HG03025 (cell line): Measurements from ENCODE around the gene RBM4.
"Not testable (repeated sequence)": the region's sequence is repeated elsewhere in the genome, so short reads cannot be mapped to it uniquely, and the experiment has no call there.

Source experiments
- ATAC-seq: cut with Tn5 transposase; IDR thresholded peaks from one replicate; pipeline ENCODE4 v1.9.1; 2021; ENCODE audit warnings: mild to moderate bottlenecking, moderate library complexity; ENCODE audit not compliant: unreplicated experiment, low FRiP score

Gene RBM4, protein sequence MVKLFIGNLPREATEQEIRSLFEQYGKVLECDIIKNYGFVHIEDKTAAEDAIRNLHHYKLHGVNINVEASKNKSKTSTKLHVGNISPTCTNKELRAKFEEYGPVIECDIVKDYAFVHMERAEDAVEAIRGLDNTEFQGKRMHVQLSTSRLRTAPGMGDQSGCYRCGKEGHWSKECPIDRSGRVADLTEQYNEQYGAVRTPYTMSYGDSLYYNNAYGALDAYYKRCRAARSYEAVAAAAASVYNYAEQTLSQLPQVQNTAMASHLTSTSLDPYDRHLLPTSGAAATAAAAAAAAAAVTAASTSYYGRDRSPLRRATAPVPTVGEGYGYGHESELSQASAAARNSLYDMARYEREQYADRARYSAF

DNA sequence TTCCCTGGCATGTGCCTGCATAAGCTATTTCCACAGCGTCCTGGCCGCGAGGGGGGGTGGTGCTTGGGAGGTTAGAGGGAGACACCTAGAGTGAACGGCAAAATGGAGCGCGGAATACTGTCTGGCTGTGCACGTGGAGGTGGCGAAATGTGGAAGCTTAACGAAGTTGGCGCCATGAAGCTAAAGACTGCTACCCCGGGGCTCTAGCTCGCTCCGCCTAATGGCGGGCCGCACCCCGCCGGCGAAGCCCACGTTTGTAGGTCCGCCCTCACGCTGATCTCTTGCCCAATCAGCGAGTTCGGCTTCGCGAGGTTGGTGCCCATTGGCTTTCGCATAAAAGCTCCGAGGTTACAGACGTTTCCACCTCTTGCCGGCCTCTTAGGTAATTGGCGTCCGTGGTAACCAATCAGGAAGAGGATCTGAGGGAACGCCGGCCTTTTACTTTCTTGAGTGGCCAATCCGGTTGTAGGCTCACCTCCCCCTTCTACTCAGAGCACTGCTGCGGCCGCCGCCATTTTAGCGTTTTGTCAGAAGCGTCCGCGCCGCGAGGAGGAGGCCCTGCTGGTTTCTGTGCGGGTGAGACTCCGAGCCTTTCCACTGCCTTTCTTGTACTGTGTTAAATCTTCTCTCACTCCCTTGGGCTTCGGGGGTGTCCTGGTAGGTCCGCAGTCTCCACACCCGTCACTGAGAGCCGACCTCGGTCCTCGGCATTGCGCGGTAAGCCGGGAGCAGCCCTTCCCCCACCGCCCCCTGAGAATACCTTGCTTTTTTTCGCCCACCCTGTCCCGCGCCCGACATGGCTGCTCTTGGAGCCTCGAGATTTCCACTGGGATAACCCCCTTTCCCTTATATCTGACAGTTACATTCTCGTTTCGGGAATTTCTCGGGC lies at the start of gene RBM4:
Gene RBM4, plus strand, starts transcription at position 527 of the 889 bp plus-strand sequence. CDS start 1,009 bp downstream, outside the sequence.
- peak; percentile 93 for ATAC-seq

DNA sequence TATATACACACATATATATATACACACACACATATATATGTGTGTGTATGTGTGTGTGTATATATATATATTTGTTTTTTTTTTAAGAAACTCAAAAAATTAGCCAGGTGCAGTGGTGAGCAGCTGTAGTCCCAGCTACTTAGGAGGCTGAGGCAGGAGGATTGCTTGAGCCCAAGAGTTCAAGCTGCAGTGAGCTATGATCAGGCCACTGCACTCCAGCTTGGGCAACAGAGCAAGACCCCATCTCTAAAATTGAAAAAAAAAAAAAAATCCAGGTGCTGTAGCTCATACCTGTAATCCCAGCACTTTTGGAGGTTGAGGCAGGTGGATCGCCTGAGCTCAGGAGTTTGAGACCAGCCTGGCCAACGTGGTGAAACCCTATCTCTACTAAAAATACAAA lies 49.2 kb upstream of the RBM4 start:
- not testable (repeated sequence) for ATAC-seq

DNA sequence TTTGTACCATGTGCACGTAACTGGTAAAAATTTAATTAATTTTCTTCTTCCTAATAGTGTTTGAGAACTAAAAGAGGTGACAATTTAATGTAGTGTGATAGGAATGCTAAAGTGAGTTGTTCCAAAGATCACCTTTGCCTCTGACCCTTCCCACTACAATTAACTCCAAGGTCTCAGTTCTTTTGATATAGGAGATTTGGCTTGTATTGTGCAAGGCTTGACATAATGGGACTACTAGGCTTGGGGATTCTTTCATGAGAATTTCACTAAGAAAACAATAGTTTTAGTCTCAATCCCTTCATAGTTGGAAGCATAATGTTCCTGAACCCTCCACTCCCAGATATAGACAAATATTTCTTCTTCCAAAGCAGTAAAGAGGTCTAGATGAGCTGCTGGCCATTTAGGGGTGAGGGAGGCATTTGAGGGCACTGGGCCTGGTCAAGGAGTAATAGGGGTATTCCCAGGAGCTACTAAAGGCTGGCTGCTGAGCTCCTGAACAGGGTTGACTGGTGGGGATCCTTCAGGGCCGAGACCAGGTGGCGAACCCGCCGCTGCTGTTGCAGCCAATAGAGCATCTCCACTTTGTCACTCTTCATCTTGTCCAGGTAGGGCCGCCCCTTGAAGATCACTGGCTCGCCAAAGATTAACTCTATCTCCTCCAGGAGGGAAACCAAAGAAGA lies 48.4 kb upstream of the RBM4 start:
- ATAC-seq = no peak

DNA sequence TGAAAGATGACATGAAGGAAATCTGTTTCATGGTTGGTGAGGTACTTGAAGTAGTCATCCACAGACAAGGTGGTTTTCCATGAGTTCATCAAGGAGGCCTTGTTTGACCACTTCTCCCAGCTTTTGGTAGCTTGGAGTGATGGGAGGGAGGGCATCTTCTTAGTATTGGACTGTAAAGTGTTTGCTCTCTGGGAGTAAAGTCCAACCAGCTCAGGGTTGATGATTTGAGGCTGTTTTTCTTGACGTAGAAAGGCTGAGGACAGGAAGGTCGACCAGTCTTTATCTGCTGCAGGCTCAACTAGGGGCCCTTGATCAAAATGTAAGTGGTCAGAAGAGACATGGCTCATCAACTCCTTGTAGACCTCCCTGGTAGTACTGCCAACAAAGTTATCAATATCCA lies 47.3 kb upstream of the RBM4 start:
- no peak for ATAC-seq

DNA sequence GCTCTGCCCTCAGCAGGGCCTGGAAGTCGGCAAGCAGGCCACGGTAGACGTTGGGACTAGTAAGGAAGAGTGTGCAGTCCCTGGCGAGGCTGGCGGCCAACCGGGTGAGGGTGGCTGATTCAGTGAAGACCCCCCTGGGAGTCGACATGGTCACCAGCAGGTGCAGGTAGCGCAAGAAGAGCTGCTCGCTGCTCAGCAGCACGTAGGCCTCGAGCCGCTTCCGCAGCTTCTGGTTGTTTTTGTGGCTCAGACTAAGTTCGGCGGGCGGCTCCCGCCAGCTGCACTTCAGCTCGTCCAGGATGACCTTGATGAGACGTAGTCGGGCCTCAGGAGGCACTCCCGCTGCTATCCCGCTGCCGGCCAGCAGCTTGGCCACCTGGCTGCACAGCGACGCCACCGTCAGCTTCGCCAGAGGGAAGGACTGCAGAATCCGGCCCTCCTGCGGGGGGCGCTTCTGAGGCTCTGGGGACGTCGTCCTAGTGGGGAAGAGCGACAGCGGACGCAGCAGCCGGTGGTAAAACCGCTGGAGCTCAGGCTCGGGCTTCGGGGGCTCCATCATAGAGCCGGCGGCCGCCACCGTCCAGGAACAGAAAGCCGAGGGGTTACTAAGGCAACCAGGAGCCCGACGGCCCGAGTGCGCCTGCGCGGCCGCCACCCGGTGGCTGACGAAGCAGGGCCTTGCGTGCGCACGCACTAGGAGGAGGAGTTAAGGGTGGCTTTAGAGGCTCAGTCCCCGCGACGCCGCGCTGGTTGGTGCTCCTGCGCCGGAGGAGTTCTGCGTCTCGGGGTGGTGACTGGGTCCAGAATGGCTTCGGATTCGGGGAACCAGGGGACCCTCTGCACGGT lies 45.8 kb upstream of the RBM4 start, which contains the start of the genes CCDC87 and CCS:
Gene CCDC87, minus strand, starts transcription at position 607 of the 846 bp plus-strand sequence. Its CDS starts 48 bp downstream, at position 559.
Gene CCS, plus strand, starts transcription at position 729 of the 846 bp plus-strand sequence. Its CDS starts 77 bp downstream, at position 806.
- ATAC-seq = peak; percentile 74

DNA sequence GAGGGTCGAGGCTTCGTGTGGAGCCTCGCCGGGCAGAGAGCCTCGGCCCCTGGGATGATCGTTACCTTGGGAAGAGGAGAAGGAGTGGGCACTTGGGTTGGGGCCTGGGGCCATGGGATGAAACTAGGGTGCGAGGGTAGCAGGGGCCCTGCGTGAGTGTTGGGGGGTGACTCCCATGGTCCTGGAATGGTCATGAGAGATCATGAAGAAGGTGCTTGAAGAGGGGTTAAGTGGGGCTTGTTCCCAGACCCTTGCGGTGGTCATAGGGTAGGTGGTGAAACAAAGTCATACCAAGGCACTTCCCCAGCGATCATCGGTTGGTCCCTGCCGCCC lies 45.2 kb upstream of the RBM4 start:
- ATAC-seq = peak; percentile 12

DNA sequence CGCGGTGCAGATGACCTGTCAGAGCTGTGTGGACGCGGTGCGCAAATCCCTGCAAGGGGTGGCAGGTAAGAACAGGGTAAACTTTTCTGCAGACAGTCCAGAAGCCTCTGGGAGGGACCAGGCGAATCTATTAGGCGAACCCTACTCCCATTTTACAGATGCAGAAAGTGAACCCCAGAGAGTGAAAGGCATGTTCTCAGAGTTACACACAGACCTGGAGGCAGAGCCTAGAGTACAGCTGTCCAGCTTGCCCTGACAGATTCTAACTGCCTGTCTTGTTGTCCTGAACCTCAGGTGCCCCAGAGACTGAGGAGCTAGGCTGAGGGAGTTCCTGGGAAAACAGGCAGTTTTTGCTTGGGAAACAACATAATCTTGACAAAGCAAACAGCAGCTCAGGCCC lies 44.9 kb upstream of the RBM4 start:
- no peak for ATAC-seq

DNA sequence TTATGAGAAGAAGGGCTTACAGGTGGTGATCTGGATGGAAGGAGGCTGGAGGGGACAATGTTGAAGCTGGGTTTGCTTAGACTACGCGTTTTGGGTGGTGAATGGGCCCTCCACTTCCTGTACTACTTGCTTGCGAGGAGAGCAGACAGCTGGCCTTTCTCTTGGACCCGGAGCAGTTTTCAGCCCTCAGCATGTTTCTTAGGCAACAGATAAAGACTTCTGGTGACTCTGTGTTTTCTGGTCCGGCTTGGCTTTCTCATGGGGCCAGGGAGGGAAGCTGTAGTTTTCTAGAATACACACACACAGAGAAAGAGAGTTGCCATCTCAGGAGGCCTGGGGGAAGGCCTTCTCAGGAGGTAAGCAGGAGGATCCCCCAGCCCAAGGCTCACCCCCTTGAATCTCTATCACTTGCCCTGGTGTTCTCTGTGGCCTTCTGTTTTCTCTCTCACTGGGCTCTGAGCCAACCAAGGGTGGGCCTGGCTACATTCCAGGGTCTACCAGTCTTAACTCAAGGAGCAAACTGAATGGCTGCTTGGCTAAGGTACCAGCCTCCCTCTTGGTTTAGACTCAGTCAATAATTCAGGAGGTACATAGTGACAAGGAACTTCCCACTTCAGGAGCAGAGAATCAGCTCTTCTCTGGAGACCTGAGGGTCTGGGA lies 43.1 kb upstream of the RBM4 start:
- ATAC-seq = no peak

DNA sequence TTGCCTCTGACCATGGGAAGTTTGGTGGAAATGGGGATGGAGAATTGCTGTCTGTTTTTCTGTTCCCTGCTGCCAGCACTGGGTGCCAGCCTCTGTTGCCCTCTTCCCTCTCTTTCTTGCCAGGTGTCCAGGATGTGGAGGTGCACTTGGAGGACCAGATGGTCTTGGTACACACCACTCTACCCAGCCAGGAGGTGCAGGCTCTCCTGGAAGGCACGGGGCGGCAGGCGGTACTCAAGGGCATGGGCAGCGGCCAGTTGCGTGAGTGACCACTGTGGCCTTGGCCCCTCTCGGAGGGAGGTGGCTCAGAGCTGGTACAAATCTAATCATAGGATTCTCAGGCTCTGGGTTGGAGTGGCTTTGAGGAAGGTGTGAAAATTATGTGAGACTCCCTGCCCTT lies 39.5 kb upstream of the RBM4 start:
- no peak for ATAC-seq

DNA sequence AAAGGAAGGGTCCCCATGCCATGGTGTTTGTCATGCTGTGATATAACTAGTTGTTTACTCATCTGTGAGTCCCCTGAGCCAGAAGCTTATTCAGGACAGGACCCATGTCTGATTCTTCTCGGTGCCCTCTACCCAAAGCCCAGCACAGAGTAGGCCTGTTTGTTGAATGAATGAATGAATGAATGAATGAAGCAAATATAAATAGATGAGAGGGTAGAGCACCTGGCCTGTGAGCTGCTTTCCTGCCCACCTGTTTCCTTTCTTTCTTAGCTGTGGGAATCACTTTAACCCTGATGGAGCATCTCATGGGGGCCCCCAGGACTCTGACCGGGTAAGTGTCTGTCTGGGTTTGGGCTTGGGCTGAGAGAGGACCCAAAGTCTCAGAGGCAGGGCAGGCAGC lies 38.3 kb upstream of the RBM4 start:
- ATAC-seq = no peak

DNA sequence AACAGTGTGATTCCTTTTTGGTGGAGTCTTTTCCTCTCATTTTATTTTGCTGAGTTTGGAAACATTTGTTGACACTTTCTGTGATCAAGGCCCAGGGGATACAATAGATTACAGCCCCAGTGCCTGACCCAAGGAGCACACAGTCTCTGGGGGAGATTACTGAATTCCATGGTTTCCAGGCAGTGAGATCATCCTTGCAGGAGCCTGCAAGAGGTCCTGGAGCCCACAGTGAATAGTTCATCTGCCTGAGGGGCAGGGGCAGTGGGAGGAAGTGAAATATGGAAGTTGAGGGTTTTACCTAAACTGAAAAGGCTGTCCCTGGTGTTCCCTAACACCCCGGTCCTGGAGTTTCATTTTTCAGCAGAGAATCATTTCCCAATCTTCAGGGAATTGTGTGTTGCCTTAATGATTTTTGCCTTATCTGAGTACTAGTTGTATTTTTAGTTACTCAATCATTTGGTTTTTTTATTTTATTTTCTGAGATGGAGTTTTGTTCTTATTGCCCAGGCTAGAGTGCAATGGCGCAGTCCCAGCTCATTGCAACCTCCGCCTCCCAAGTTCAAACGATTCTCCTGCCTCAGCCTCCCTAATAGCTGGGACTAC lies 37.8 kb upstream of the RBM4 start:
- no peak for ATAC-seq

DNA sequence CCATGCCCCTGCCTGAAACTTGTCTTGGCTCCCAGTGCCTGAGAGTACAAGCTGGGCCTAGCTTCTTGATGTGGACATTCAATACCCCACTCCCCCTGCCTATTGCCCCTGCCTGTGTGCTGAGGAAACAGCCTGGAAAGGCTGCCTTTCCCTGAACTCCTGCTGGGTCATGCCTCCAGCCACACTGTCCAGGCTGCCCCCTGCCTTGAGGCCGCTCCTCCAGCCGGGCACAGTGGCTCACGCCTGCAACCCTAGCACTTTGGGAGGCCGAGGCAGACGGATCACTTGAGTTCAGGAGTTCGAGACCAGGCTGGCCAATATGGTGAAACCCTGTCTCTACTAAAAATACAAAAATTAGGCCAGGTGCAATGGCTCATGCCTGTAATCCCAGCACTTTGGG lies 35.4 kb upstream of the RBM4 start:
- no peak for ATAC-seq

DNA sequence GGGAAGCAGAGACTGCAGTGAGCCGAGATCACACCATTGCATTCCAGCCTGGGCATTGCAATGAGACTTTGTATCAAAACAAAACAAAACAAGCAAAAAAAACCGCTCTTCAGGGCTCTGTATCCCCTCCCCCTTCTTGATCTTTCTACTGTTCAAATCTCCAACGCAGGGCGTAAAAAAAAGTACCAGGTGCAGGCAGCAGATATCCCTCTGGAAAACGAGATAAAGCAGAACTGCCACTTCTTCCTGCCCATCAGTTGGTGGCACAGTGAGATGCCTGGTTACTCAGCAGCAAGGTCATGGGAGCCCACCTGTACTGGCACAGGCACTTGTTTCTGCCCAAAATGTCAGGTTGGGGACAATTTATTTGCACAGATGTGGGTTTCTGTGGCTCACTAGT lies 34.3 kb upstream of the RBM4 start:
- no peak for ATAC-seq

DNA sequence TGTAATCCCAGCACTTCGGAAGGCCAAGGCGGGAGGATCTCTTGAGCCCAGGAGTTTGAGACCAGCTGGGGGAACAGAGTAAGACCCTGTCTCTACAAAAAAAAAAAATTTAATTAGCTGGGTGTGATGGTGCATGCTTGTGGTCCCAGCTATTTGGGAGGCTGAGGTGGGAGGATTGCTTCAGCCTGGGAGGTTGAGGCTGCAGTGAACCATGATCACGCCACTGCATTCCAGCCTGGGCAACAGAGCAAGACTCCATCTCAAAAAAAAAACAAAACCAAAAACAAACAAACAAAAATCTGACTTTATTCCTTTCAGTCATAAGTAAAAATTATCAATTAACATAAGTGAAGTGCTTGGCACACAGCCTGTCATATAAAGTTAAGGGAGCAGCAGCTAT lies 31.9 kb upstream of the RBM4 start:
- ATAC-seq = not testable (repeated sequence)

DNA sequence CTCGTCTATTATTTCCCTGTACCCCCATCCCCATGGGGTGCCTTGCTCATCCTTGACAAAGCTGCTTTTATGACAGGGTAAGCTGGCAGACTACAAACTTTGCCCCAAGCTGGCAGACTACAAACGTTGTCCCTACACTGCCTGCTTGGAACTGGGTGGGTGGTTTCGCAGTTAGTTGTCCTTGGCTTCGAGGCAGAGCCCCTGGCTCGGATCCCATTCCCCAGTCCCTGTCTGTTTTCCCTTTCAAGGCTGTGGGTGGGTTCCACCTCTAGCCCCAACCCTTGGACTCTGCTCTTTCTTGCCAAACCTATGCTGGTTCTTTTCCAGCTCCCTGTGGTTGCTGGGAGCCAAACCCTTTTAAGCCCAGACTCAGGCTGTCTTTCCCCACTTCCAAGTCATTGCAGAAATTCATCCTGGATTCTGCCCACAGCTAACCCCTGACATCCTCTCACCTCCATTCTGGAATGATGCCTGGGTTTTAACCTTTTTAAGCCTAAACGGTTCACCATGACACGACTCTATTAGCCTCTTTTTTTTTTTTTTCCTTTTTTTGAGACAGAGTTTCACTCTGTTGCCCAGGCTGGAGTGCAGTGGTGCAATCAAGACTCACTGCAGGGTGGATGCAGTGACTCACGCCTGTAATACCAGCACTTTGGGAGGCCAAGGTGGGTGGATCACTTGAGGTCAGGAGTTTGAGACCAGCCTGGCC lies 31.2 kb upstream of the RBM4 start:
- ATAC-seq = no peak

DNA sequence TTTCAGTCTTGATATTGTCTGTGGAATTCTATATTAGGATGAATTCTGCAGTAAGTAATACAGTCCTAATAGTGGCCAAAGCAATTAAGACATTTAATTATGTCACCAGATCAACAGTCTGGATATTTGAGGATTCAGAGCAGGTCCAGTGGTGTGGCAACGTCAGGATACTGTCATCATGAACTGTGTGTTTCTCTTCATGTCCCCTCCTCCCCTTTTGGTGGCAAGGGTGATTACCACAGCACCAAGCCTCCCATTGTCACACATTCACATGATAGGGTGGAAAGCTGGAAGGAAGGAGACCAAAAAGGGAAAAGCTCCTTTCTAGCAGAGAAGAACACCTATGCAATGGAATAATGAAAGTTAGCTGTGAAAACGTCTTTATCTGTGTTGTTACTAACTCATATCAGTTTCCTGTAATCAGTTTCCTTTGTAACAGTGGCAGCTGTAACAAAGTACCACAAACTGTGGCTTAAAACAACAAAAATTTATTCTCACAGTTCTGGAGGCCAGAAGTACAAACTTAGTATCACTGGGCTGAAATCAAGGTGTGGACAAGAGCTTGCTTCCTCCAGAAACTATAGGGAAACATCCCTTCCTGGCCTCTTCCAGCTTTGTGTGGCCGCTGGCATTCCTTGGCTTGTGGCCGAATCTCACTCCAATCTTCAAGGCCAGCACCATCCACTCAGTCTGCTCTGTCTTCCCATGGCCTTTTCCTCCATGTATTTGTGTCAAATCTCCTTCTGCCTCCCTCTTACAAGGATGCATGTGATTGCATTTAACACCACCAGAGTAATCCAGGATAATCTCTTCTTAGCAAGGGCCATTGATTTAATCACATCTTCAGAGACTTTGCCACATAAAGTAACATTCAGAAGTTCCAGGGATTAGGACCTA lies 28.5 kb upstream of the RBM4 start:
- ATAC-seq = no peak

DNA sequence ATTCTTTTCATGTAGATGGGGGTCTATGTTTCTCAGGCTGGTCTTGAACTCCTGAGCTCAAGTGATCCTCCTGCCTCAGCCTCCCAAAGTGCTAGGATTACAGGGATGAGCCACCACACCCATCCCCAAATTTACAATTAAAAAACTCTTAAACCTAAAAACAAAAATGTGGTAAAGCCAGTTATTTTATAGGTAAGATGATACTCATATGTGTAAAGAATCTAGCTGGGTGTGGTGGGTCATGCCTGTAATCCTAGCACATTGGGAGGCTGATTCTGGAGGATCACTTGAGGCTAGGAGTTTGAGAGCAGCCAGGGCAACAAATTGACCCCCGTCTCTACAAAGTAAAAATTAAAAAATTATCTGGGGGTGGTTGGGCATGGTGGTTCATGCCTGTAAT lies 26.0 kb upstream of the RBM4 start:
- no peak for ATAC-seq

DNA sequence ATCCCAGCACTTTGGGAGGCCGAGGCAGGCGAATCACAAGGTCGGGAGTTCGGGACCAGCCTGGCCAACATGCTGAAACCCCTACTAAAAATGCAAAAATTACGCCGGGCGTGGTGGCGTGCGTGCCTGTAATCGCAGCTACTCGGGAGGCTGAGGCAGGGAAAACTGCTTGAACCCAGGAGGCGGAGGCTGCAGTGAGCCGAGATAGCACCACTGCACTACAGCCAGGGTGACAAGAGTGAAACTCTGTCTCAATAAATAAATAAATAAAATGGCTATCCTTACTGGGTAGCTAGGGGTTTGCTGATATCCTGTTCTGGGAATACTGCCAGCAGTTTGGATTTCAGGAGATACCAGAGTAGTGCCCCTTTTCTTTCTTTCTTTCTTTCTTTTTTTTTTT lies 24.4 kb upstream of the RBM4 start:
- no peak for ATAC-seq
